H1 (cell line): ENCODE results near the gene OR1M1. TPM values are rescaled to one million over a fixed set of nuclear protein-coding genes. Genes with fewer than 3 reads are reported as not detected.

Experiments used
- JUND ChIP-seq: IDR thresholded peaks from 2 replicates; pipeline ENCODE4 v1.6.1; 2011; ENCODE audit warnings: mild to moderate bottlenecking, improper control_type of control experiment, low read length
- TAF7 ChIP-seq: optimal IDR thresholded peaks from 2 replicates; pipeline ENCODE3; 2011; ENCODE audit warnings: low read depth, mild to moderate bottlenecking, inconsistent platforms, low read length, moderate library complexity, borderline replicate concordance
- polyA plus RNA-seq, 7 experiments: library from polyadenylated mRNA; depleted of rRNA in 3 of 7; stranded (reverse) in 5 of 7; unstranded in 2 of 7; fragments of >200 nt in 5 of 7; fragments of 200-250 nt in 2 of 7; gene quantifications; 1 replicate in 5 of 7; 2 replicates in 1 of 7; 4 replicates in 1 of 7; pipeline versions ENCODE4 v1.2.1 to v1.2.3, GENCODE V29; 2011 to 2013; ENCODE audit warnings: missing spikeins in 2 of 7, mixed read lengths in 2 of 7
- total RNA-seq: library from RNA; stranded (reverse); fragmentation: NEBNext Ultra II Directional; extraction: Animal tissue kit (Norgen Biotek cat#: 25700); gene quantifications from 2 replicates; pipeline ENCODE4 v1.2.1, GENCODE V29; 2021

Gene OR1M1
- total and polyA plus RNA-seq, 2 of the 8 experiments (the other 6 are each of a cell fraction or from before 2014, with no cell fraction given): 0.12 TPM; not detected in 1

DNA sequence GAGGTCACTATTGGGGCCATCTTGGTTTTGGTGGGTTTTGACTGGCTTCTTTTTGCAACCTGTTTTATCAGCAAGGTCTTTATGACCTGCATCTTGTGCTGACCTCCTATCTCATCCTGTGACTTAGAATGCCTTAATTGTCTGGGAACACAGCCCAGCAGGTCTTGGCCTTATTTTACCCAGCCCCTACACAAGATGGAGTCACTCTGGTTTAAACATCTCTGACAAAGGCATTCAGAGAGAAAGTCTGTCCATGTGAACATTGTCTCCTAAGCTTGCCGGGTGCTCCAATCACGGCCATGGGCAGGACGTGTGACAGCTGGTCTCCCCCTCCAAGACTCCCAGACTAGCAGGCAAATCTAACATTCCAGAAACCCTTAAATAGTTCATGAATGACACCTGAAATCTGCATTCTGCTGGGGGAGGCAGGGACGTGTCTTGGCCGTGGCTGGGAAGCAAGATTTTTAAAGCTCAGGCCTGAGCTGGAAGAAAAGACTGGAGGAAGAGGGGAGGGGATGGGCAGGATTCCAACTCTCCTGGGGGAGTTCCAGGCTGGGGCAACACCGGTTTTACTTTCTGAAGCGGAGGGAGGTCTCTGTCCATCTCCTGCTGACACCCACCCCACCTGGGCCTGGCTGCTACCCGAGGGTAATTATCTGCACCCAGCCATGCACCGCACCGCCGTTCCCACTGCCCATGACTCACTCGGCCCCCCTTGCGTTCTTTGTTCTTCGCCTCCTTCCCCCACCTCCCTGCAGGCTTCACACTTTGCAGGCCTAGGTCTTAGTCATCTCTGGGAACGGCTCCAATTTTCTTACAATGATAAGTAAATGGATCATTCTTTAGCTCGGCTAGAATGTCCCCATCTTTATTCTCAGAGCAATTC is 11.6 kb upstream of the OR1M1 start (continued):
- TF ChIP-seq TAF7: no peak
- TF ChIP-seq JUND: peak; percentile 96
